Endothelial cell of umbilical vein (primary cell): ENCODE data around the gene GUCA2A.

ENCODE experiments used
- EZH2 ChIP-seq: IDR thresholded peaks from 2 replicates; pipeline ENCODE4 v1.6.1; 2012; ENCODE audit warnings: borderline replicate concordance, low read depth, mild to moderate bottlenecking, moderate library complexity, low read length, inconsistent platforms; ENCODE audit not compliant: severe bottlenecking
- GATA2 ChIP-seq: IDR thresholded peaks from 2 replicates; pipeline ENCODE4 v1.7.0; 2011; ENCODE audit warnings: low read depth, mild to moderate bottlenecking, moderate library complexity, mixed read lengths, low read length; ENCODE audit not compliant: insufficient read length, insufficient read depth
- POLR2AphosphoS5 ChIP-seq: IDR thresholded peaks from 2 replicates; pipeline ENCODE4 v1.6.1; 2012; ENCODE audit warnings: low read depth, mild to moderate bottlenecking, control low read depth, low read length, moderate library complexity; ENCODE audit not compliant: insufficient read depth
- TF ChIP-seq, protein P1 (sequence below), 2 donors: IDR thresholded peaks; 1 replicate in 1 of 2; 2 replicates in 1 of 2; pipeline ENCODE4 v1.5.1; 2011; ENCODE audit warnings: low read length in 2 of 2, mild to moderate bottlenecking in 2 of 2, moderate library complexity in 2 of 2, control low read depth in 1 of 2, inconsistent platforms in 1 of 2, low read depth in 1 of 2; ENCODE audit not compliant: insufficient read depth in 1 of 2; ENCODE audit errors: extremely low read depth in 1 of 2

DNA sequence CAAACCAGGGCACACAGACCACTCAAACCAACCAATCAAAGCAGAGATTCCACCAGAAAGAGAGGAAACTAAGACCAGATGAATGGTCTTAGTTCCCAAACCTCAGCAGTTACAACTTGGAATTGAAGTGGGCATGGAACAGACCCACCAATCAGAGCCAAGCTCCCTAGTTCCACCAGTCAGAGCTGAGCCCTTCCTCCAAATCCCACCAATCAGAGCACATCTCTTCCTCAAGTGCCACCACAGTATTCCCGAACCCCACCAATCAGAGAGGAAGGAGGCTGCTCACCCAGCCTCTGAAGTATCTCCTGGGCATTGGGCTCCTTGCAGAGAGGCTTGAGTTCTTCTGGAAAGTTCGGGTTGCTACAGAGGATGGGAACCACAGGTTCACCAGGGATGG is 1.4 kb downstream of the GUCA2A start:
- TF ChIP-seq, protein P1, sequence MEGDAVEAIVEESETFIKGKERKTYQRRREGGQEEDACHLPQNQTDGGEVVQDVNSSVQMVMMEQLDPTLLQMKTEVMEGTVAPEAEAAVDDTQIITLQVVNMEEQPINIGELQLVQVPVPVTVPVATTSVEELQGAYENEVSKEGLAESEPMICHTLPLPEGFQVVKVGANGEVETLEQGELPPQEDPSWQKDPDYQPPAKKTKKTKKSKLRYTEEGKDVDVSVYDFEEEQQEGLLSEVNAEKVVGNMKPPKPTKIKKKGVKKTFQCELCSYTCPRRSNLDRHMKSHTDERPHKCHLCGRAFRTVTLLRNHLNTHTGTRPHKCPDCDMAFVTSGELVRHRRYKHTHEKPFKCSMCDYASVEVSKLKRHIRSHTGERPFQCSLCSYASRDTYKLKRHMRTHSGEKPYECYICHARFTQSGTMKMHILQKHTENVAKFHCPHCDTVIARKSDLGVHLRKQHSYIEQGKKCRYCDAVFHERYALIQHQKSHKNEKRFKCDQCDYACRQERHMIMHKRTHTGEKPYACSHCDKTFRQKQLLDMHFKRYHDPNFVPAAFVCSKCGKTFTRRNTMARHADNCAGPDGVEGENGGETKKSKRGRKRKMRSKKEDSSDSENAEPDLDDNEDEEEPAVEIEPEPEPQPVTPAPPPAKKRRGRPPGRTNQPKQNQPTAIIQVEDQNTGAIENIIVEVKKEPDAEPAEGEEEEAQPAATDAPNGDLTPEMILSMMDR (IDR thresholded peaks at IDR 0.05; ENCODE audit: extremely low read depth in 1 of 2, insufficient read depth in 1 of 2, low read depth in 1 of 2, low read length in 2 of 2), result no peak
- TF ChIP-seq EZH2 (no peak), POLR2AphosphoS5 (no peak), GATA2 (no peak)
